HepG2 (cell line): ENCODE measurements around the gene THEM5.

Experiments
- CTCF ChIP-seq: sonication (generic); formaldehyde crosslinking; IDR thresholded peaks from 2 replicates; pipeline ENCODE4 v1.5.0; 2020; ENCODE audit warnings: mild to moderate bottlenecking, missing genetic modification reagents, moderate library complexity
- HNRNPL ChIP-seq: fragments of 200-400 bp; formaldehyde crosslinking; IDR thresholded peaks from 2 replicates; pipeline ENCODE4 v1.6.1; 2017; ENCODE audit warnings: mild to moderate bottlenecking, low read depth, low read length
- JUND ChIP-seq: sonication (generic); formaldehyde crosslinking; IDR thresholded peaks from 2 replicates; pipeline ENCODE4 v1.8.0; 2022; ENCODE audit warnings: mild to moderate bottlenecking, missing genetic modification reagents
- NKX3-1 ChIP-seq: sonication (generic); formaldehyde crosslinking; IDR thresholded peaks from 2 replicates; pipeline ENCODE4 v1.5.0; 2020; ENCODE audit warnings: missing genetic modification reagents
- PCBP1 ChIP-seq: fragments of 200-400 bp; formaldehyde crosslinking; IDR thresholded peaks from 2 replicates; pipeline ENCODE4 v1.6.1; 2017; ENCODE audit warnings: mild to moderate bottlenecking, low read depth, low read length, borderline replicate concordance
- PRDM15 ChIP-seq: sonication (generic); formaldehyde crosslinking; IDR thresholded peaks from 2 replicates; pipeline ENCODE4 v1.4.0; 2020; ENCODE audit warnings: missing genetic modification reagents
- YEATS2 ChIP-seq: sonication (generic); formaldehyde crosslinking; IDR thresholded peaks from 2 replicates; pipeline ENCODE4 v1.4.0; 2020; ENCODE audit warnings: missing genetic modification reagents, borderline replicate concordance
- TF ChIP-seq, protein P1 (sequence below): sonication (generic); formaldehyde crosslinking; IDR thresholded peaks from 2 replicates; pipeline ENCODE4 v1.4.0; 2020; ENCODE audit warnings: missing genetic modification reagents

- TF ChIP-seq NKX3-1 (no peak), HNRNPL (no peak), PCBP1 (no peak), CTCF (CRISPR knock-in tag) (no peak), PRDM15 (no peak), YEATS2 (no peak), JUND (CRISPR knock-in tag) (no peak)
- TF ChIP-seq, protein P1, sequence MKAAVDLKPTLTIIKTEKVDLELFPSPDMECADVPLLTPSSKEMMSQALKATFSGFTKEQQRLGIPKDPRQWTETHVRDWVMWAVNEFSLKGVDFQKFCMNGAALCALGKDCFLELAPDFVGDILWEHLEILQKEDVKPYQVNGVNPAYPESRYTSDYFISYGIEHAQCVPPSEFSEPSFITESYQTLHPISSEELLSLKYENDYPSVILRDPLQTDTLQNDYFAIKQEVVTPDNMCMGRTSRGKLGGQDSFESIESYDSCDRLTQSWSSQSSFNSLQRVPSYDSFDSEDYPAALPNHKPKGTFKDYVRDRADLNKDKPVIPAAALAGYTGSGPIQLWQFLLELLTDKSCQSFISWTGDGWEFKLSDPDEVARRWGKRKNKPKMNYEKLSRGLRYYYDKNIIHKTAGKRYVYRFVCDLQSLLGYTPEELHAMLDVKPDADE = no peak
Observed at GRCh38 chr1:151809290-151809984, 44.1 kb downstream of the THEM5 start.
